ENCODE data around the gene CCDC85B.

GRCh38 chr11:65892661-65893317 lies 2.3 kb downstream of the CCDC85B start:
- no peak for TF ChIP-seq POLR2A (IDR thresholded peaks at IDR 0.05)
- no peak for TF ChIP-seq CTCF (IDR thresholded peaks at IDR 0.05)

Data from esophagus squamous epithelium (tissue), 4 donors.